GM19025 (cell line): ENCODE measurements around the gene PTPN12.
A peak's percentile ranks its signal among the peaks of the same experiment; 100 is the strongest.
"Not testable (repeated sequence)": the region's sequence is repeated elsewhere in the genome, so short reads cannot be mapped to it uniquely, and the experiment has no call there.

Experiments used
- ATAC-seq: cut with Tn5 transposase; IDR thresholded peaks from one replicate; pipeline ENCODE4 v1.9.1; 2021; ENCODE audit warnings: mild to moderate bottlenecking, low read depth, moderate library complexity; ENCODE audit not compliant: unreplicated experiment

PTPN12 gene

DNA sequence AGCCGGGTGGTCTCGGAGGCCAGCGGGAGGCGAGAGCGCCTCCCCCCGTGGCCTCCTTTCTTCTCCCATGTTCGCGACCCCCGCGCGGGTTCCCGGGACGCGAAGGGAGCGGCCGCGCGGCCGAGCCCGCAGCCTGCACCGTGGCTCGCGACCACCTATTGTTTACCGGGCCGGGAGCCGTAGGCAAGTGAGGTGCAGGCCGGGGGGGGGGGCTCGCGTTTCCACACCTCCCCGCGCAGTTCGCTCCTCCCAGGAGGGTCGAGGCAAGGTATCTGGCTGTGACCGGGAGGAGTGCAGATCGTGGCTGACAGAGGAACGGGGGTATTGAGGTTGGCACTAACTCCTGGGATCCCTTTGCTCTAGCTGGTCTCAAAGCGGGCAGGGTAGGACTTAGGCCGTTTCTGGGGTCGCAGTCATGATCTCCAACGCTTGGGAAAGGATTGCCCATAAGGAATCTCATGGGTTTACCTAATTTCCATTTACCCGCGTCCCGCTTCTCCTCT is 734 bp downstream of the PTPN12 start:
- no peak for ATAC-seq

DNA sequence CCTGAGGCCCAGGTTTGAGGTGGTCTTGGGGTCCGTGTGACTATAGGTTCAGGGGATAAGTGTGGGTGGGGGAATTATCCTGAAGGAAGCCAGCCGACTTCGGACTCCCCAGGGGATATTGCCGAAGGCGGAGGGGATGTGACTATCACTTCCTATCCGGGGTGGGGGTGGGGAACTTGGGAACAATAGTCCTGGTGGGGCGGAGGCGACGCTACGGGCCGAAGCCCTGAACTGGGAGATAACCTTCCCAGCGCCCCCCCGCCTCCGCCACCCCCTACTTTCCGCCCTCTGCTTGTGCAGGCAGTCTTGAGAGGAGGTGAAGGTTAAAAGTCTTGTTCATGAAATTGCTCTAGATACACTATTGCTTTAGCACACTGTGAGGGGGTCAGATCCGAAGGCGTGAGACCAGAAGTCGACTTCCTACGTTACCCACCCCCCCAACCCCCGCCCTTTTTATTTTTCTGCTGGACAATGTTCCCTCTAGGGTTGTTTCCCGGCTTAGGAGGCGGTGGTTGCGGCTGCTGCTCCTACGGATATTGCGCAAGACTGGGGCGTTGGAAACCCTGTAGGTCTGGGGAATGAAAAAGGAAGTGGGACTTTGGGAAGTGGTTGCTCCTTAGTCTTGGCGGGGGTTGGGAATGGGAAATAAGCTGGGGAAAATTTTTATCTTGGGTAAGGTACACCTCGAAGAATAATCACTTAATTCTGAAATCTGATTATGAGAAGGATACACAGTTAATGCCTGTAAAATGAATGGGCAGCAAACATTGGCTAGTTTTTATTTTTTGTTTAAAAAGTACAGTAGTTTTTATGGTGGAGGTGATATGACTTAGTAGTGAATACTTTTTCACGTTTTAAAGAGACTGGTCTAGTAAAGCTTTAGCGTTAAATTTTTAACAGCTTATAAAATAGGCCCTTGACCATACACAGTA is 1.5 kb downstream of the PTPN12 start:
- no peak for ATAC-seq

DNA sequence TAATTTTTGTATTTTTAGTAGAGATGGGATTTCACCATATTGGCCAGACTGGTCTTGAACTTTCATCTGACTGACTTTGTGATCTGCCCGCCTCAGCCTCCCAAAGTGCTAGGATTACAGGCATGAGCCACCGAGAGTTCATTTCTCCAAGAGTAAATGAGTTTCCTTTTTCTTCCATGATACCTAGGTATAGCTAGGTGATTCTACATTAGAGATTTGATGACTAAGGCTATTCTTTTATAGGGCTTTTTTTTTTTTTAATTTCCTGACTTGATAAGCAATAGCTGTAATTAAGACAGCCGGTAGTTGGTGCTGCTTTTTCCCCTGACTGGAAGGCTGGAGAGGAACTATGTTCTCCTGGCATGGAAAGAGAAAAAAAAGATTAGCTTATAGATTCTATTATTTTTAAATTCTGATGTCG is 3.3 kb downstream of the PTPN12 start:
- no peak for ATAC-seq

DNA sequence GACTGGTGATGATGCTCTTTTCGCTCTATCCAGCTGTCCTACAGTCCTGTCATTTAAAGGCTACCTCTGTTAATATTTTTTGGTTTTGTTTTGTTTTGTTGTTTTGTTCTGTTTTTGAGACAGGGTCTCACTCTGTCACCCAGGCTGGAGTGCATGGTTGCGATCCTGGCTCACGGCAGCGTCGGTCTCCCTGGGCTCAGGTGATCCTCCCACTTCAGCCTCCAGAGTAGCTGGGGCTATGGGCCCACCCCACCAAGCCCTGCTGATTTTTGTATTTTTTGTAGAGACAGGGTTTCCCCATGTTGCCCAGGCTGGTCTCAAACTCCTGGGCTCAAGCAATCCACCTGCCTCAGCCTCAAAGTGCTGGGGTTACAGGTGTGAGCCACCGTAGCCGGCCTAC is 3.9 kb downstream of the PTPN12 start:
- ATAC-seq: not testable (repeated sequence)

DNA sequence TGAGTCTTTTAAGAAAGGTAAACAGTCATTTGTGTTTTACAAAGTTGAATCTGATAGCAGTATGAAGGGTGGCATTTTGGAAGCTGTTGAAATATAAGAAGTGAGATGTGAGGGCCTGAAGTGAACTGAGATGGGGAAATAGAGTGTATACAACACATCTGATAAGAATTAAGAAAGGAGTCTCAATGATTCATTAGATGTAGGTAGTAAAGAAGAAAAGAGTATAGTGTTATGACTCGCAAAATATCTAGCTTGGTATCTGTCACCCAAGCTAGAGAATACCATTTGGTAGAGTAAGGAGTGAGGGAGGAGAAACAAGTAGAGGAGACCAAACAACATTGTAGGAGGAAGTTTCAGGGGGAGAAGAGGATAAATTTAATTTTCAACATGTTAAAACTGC is 5.3 kb downstream of the PTPN12 start:
- ATAC-seq: no peak

DNA sequence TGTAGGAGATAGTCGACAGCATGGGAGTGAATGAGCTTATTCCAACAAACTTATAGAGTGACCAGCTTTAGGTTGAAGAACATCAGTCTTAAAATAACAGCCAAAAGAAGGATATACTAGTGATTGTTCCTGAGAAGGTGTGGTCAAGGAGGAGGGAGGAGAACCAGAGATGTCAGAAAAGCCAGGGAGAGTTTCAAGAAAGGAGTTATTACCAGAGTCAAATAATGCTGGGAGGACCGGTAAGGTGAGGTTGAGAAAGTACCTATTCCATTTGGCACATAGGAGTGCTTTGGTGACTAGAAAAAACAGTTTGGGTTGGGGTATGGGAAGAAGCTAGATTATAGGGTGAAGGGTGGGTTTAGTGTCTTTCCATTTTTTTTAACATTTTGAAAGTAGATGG is 5.8 kb downstream of the PTPN12 start:
- no peak for ATAC-seq

DNA sequence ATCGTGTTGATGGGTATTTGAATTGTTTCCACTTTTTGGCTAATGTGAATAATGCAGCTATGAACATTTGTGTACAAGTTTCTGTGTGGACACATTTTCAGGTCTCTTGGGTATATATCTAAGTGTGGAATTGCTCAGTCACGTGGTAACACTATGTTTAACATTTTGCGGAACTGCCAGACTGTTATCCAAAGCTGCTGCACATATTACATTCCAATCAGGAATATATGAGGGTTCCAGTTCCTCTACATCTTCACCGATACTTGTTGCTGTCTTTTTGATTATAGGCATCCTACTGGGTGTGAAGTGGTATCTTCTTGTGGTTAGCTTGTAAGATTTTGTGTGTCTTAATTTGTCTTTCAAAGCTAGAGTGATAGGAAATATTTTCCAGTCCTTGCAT is 6.8 kb downstream of the PTPN12 start:
- ATAC-seq: no peak

DNA sequence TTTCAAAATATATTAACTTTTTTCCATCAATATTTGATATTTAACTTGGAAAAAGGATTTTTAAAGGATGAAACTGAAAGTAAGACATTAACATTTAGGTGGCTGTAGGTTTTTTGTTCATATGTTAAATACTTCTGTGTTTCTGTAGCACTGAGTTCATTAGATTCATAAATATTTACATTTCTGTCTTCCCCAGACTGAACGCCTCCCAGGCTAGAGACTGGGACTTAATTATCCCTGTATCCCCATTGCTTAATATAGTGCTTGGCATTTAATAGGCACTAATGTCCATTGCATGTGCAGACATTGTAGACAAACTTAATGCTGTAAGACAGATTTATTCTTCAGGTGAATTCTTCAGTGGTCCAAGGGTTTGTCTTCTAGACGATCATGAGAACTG is 7.4 kb downstream of the PTPN12 start:
- ATAC-seq: no peak

DNA sequence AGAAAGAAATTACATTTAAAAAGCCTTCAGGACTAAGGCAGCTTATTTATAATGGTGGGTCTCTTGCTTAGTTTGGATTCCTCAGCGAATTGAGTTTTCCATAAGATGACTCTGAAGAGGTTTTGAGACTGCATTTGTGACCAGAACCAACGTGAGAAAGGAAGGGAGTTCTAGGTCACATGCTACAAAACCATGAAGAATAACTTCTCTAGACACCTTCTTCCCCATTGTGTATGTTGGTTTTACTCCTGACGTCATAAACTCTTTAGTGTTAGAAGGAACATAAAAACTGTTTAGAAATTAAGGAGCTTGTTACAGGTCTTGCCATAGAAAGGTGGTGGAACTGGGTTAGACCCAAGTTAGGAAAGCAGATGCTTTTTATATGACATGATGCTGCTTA is 11.1 kb downstream of the PTPN12 start:
- no peak for ATAC-seq

DNA sequence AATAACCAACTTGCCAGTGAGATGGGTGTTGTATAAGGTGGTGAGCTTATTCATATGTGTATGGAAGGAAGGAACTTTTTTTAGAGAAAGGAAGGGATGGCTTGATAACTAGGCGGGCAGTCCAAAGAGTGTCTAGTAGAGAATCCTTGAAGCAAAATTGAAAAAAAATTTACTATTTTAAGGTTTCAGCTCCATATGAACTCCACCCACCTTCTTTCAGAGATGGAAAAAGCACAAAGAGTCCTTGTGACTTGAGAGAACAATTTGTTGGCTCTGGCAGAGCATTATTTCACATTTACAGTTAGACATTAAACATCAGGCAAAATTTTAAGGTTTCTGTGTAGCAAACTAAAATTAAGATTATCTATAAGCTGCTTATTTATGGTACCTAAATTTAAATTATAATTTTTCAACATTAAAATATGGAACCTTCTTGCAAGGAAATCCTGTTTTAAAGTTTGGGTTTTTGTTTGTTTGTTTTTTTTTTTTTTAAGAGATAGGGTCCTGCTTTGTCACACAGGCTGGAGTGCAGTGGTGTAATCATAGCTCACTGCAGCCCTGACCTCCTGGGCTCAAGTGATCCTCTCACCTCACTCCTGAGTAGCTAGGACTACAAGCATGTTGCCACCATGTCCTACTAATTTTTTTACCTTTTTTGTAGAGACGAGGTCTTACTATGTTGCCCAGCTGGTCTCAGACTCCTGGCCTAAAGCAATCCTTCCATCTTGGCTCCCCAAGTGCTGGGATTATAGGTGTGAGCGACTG is 12.2 kb downstream of the PTPN12 start:
- ATAC-seq: no peak

DNA sequence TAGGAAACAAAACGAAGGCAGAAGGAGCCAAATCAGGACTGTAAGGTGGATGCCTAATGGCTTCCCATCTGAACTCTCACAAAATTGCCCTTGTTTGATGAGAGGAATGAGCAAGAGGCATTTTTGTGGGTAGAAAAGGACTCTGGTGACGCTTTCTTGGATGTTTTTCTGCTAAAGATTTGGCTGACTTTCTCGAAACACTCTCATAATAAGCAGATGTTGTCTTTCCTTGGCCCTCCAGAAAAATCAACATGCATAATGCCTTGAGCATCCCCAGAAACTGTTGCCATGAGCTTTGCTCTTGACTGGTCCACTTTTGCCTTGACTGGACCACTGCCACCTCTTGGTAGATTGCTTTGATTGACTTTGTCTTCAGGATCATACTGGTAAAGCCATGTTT is 13.5 kb downstream of the PTPN12 start:
- ATAC-seq: no peak

DNA sequence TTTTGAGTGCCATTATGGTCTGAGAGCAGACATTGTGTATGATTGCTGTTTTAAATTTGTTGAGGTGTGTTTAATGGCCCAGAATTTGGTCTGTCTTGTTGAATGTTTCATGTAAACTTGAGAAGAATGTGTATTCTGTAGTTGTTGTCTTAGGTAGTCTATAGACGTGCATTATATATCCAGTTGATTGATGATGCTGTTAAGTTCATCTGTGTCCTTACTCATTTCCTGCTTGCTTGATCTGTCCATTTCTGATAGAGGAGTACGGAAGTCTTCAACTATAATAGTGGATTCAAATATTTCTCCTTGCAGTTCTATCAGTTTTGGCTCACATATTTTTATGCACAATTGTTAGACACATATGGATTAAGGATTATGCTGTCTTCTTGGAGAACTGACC is 16.0 kb downstream of the PTPN12 start:
- ATAC-seq: no peak

DNA sequence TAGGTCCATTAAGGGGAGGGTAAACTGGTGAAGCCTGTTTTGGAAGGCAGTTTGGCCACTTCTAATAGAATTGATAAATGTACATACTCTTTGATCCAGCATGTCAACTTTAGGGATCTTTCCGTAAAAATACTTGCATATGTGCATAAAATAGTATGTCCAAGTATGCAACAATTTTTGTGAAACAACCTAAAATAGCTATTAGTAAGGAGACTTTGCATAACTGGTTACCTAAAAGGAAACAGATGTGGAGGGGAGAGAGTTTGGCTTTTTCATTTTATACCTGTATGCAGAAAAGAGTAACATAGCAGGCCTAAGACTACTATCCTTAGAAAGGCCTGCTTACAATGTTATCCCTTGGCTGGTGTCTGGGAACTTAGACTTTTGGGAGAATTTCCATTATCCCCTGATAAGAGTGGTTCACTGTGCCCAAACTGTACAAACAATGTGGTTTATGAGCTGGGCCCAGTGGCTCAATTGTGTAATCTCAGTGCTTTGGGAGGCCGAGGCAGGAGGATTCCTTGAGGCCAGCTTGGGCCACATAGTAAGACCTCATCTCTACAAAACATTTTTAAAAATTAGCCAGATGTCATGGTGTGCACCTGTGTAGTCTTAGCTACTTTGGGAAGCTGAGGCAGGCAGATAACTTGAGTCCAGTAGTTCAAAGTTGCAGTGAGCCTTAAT is 21.3 kb downstream of the PTPN12 start:
- ATAC-seq: no peak

DNA sequence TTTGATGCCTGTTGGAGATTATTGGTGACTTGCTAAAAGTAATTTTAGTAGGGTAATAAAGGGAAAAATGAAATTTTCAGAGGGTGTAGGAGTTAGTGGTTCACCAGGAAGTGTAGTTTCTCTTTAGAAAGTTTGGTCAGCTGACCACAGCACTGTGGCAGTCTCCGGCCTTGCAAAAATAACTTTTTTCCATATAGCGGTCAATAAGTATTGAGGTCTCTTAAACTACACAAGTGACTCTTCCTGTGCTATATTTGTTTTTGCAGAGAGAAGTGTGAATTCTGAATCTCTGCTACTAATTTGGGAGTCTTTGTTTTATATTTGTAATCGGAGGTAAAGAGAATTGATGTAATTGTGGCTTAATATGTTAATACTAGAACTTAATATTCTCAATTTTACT is 24.3 kb downstream of the PTPN12 start:
- peak; percentile 83 for ATAC-seq

DNA sequence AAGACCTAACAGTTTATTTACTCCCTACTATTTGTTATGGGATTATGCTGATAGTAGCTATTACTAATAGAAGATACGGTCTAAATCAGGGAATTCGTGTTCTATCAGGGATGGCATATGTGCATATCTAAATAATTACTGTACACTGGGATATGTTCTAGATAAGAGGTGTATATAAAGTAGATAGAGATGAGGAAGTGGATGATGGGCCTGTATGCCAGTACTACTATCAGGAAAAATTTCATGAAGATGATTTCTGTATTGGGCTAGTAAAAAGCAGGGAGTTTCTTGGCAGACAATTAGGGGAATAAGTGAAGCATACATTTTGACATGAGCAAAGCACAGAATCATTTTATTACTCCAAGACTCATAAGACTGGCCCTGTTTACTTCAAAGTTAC is 26.2 kb downstream of the PTPN12 start:
- ATAC-seq: no peak

DNA sequence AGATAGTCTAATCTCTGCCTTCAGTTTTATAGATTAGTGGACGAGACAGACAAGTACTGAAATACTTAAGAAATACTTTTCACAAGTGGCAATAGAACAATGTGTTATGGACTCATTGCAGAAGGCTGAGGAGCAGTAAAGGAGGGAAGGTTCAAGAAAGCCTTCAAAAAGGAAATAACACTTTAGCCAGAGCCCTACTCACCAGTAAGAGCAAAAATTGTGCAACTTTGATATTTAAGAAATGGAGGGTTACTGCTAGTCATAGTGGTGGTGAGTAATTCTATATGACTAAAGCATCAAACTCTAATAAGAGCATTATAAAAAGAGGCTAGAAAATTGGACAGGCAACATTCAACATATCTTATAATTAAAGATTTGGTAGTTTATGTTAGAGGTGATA is 28.8 kb downstream of the PTPN12 start:
- ATAC-seq: no peak

DNA sequence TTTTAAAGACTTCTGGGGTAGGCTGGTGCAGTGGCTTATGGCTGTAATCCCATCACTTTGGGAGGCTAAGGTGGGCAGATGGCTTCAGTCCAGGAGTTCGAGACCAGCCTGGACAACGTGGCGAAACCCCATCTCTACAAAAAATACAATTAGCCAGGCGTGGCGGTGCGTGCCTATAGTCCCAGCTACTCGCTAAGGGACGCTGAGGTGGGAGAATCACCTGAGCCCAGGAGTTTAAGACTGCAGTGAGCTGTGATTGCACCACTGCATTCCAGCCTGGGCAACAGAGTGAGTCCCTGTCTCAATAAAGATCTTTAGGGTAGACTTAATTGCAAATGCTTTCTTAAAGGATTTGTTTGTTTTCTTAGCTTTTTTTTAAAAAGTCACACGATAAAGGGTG is 29.3 kb downstream of the PTPN12 start:
- no peak for ATAC-seq

DNA sequence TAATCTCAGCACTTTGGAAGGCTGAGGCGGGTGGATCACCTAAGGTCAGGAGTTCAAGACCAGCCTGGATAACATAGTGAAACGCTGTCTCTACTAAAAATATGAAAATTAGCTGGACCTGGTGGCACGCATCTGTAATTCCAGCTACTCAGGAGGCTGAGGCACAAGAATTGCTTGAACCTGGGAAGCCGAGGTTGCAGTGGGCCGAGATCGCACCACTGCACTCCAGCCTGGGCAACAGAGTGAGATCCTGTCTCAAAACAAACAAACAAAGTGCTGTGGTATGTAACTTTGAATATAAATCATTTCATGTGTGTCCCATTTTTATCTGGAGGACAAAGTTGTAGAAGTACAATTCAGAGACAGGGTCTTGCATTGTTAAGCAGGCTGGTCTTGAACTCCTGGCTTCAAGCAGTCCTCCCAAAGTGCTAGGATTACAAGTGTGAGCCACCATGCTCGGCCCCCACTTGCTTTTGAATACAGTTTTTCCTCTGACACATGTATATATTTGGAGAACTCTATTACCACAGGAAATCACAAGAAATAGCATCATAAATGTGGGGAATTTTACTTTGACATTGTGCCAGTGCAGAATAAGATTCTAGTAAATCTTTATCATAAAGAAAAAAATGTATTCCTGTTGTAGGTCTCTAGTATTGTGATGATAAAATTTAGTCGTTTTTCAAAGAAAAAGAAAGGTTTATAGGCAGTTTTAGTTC is 32.6 kb downstream of the PTPN12 start:
- ATAC-seq: no peak

DNA sequence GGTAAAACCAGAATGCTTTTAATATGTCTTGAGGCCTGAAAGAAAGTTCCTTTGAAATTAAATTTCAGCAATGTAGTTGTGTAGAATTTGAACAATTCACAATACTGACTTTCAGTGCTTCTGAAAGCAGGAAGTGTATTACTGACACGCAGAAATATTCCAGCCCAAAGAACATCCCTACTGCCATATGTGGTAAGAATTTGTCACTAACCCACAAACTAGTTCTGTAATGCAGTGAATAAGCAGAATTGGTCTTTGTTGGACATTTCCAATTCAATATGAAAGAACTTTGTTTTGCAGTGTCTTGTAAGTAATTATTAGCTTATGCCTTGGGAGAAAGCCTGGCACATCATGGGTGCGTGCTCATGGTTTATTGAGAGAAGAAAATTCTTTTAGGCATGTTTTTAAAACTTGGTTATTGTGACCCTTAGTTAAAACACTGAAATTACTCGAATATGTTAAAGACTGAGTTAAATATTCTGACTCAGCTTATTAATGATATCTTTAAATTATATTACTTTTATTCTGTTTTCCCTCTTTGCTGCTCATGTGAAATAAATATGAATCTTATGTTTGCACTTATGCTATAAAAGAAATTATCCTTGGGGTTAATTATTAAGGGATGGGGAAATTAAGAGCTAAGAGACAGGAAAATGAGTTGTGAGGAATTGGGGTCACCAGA is 33.4 kb downstream of the PTPN12 start:
- no peak for ATAC-seq

DNA sequence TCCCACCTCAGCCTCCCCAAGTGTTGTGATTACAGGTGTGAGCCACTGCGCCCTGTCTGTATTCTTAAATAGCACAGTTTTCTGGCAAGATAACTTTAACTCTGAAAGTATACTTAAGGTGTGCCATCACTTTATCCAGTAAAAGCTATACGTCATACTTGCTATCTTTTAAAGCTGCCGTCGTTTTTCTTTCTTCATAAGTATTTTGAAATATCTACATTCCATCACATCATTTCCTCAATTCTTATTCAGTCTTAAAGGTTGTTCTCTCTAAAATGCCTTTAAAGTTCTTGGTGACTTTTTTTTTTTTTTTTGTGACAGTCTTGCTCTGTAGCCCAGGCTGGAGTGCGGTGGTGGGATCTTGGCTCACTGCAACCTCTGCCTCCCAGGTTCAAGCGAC is 34.7 kb downstream of the PTPN12 start:
- ATAC-seq: no peak
